DMS114 treated with DMSO at 0.1 percent for 48 hours (cell line): ENCODE measurements around the gene FKBP2.
A peak's percentile ranks its signal among the peaks of the same experiment; 100 is the strongest.

Experiments used
- DNase-seq: peaks from one replicate; lab custom pipeline; 2025; ENCODE audit not compliant: unreplicated experiment; lab: John Stamatoyannopoulos, UW

The FKBP2 gene

DNA sequence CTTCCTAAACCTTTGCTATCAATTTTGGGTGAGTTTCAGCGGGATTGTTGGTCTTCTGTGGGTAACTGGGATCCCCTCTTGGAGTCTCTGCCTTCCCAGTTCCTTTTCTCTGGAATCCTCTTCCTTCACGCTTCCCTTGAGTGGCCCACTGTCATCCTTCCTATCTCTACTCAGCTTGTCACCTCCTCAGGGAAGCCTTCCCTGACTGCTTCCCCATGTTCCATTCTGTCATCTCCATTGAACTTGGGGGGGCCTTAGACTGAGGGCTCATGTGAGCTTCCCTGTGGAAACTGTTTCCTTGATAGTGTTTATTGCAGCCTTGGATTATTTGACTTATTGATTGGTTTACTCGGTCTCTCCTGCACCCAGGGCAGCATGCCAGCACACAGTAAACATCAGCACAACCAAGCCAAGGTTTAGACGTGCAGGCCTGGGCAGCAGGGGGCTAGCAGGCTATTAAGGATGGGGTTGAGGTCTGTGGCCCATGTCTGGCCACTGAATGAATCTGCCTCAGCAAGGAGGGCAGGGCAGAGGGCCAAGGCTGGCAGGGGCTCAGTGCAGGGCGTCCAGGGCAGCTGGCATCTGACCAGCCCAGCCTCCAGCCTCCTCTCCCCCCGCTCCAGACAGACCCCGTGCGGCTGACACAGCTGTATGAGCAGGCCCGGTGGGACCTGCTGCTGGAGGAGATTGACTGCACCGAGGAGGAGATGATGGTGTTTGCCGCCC is 22.1 kb upstream of the FKBP2 start:
- no peak for DNase-seq

DNA sequence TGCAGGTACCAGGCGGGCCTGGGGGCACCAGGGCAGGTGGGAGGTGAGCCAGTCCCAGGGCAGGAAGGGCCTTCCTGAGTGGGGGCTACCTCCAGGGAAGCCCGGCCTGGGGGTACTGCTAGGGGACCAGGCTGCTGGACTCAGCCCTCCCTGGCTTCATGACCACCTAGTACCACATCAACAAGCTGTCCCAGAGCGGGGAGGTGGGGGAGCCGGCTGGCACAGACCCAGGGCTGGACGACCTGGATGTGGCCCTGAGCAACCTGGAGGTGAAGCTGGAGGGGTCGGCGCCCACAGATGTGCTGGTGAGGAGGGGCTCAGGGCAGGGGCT is 21.6 kb upstream of the FKBP2 start:
- DNase-seq: no peak

DNA sequence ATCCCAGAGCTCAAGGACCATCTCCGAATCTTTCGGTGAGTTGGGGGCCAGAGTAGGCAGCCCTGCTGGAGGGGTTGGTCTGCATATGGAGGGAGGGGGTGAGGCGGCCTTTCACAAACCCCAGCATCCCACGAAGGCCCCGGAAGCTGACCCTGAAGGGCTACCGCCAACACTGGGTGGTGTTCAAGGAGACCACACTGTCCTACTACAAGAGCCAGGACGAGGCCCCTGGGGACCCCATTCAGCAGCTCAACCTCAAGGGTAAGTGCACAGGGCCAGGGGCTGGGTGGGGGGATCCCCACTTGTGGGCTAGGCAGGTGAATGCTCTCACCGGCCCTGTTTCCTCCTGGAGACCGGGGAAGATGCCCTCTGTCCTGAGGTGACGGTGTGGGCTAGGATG is 21.1 kb upstream of the FKBP2 start:
- no peak for DNase-seq

DNA sequence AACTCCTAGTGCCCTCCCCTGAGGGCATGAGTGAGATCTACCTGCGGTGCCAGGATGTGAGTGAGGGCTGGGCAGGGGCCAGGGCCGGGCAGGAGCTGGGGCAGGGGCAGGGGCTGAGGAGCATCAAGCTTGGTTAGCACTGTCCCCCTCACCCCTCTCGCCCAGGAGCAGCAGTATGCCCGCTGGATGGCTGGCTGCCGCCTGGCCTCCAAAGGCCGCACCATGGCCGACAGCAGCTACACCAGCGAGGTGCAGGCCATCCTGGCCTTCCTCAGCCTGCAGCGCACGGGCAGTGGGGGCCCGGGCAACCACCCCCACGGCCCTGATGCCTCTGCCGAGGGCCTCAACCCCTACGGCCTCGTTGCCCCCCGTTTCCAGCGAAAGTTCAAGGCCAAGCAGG is 20.6 kb upstream of the FKBP2 start:
- no peak for DNase-seq

DNA sequence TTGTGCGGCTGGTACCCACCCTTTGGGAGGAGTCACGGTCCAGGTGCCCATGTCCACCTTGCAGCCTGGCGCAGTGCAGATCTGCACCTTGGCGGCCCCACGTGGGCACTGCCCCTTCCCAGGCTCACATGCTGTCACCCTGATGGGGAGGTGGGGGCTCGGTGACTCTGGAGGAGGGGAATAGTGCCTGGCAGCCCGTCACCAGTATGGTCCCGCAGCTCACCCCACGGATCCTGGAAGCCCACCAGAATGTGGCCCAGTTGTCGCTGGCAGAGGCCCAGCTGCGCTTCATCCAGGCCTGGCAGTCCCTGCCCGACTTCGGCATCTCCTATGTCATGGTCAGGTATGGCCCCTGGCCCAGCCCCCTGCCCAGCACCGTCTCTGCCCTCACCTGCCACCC is 20.1 kb upstream of the FKBP2 start:
- DNase-seq: no peak

DNA sequence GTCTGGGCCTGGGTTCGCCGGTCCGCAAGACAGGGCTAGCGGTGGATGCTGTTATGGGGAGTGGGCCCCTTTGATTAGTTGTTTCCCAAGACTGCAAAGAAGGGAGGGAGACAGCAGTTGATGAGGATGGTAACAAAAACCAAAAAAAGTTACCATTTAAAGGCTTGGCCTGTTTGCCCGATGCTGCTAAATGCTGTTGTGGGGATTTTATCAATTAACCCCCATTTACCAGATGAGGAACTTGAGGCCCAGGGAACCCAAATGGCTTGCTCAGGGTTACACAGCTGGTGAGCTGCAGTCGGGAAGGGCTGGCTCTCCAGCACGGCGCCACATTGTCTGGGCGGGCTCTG is 18.3 kb upstream of the FKBP2 start:
- no peak for DNase-seq

DNA sequence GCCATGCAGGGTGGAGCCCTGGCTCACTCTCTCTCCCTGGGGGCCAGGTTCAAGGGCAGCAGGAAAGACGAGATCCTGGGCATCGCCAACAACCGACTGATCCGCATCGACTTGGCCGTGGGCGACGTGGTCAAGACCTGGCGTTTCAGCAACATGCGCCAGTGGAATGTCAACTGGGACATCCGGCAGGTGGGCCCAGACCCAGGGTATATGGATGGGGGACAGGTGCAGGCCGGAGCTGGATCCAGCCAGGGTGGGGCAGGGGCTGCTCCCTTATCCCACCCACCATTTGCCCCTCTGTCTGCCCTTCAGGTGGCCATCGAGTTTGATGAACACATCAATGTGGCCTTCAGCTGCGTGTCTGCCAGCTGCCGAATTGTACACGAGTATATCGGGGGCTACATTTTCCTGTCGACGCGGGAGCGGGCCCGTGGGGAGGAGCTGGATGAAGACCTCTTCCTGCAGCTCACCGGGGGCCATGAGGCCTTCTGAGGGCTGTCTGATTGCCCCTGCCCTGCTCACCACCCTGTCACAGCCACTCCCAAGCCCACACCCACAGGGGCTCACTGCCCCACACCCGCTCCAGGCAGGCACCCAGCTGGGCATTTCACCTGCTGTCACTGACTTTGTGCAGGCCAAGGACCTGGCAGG is 17.8 kb upstream of the FKBP2 start:
- no peak for DNase-seq

DNA sequence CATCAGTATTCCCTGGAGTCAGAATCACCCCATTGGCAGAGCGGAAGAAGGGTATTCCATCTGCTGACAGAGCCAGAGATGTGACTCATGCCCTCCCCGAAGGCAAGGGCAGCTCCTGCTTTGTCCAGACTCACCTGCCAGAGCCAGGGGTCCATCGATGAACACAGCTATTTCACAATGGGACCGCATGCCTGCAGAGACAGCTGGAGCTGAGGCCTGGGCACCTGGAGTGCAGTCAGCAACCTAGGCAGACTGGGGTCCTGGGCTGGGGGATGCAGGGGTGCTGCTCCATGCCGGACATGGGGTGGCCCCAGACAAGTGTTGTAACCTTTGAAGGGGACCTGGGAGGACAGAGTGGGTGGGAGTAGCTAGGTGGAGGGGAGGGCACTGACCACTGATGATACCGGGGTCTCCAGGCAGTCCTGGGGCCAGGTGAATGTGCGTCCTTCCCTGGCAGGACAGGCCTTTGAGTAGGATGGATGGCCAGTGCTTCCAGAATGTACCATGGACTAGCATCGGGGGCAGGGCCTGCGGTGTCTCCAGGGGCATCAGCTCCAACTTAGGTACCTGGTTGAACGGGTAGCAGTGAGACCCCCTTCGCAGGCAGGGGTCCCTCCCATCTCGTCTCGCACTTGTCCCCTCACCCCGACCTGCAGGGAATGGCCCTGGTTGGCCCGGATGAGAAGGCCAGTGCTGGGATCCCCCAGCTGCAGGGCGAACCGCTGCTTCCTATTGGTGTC is 16.6 kb upstream of the FKBP2 start:
- no peak for DNase-seq

DNA sequence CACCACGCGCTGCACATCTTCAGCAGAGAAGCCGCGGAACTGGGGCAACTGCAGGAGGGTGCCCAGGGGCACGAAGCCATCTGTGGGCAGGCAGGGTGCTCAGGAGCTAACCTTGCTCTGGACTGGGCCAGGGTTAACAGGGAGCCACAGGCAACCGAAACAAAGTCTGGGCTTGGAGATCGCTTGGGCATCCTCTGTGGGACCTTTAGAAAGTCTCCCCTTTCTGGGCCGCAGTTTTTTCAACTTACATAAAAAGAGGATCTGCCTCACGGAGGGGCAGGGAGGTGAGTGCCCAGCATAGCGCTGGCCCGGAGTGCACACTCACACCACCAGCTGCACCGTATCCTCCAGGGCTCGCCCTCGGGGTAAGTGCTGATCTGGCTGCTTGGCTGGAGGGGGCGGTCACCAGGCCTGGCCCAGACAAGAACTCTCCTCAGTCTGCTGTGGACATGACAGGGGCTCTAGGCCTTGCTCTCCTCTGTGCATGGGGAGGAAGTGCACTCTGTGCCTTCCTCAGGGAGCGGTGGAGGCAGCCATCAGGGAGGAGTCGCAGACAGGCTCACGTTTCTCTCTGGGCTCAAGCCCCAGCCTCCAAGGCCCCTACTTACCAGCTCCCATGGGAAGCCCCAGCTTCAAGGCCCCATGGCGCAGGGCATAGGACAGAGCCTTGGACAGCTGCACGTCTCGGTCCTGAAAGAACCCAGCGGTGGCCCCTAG is 15.8 kb upstream of the FKBP2 start:
- no peak for DNase-seq

DNA sequence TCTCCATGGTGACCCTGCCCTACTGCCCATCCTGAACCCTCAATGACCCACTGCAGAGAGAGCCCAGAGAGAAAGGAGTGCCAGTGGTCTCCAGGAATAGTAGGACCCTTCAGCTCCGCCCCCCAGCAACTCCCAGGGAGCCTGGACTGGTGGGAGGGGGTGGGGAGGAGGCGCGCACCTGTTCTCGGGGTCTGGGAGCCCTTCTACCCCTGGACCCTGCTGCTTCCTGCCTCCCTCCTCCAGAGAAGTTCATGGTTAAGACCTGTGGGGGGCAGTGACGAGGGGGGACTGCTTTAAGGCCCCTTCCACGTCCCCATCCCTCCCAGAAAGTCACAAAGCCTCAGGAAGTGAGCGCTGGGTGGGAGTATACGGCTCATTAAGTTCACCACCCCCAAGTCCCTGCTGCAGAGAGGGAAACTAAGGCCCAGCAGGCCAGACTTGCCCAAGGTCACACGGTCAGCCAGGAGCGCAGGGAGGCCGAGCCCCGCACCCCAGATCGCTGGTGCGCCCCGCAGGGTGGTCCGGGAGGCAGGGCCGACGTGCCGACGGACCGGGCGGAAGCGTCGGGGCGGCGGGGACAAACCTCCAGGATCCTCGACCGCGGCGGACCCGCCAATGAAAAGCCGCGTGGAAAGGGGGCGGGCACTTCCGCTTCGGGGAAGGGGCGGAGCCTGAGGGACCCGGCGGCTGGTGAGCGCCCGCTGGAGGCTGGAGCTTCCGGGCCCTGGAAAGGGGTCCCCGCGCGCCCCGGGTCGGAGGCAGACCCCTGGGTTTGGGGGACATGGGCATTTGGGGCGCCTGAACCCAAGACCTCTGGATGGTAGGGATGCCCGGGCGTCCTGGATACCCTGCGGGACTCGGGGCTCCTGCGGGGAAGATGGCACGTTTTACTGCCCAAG is 15.0 kb upstream of the FKBP2 start, which contains the start of the genes NUDT22 and TRPT1:
TSS of gene NUDT22 (plus strand) at position 667 of the 899 bp plus-strand sequence. CDS start 379 bp downstream, outside the sequence.
TSS of gene TRPT1 (minus strand) at position 579 of the 899 bp plus-strand sequence. CDS start at position 253, 326 bp downstream.
- DNase-seq: peak; percentile 63

DNA sequence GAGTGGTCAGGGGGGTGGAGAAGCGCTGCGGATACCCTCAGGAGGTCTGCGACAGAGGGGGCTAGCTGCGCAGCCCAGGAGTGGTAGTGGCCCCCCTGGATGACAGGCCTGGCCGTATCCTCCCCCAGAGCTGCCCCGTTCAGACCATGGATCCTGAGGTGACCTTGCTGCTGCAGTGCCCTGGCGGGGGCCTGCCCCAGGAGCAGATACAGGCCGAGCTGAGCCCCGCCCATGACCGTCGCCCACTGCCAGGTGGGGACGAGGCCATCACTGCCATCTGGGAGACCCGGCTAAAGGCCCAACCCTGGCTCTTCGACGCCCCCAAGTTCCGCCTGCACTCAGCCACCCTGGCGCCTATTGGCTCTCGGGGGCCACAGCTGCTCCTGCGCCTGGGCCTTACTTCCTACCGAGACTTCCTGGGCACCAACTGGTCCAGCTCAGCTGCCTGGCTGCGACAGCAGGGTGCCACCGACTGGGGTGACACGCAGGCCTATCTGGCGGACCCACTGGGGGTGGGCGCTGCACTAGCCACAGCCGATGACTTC is 14.3 kb upstream of the FKBP2 start:
- DNase-seq: no peak

DNA sequence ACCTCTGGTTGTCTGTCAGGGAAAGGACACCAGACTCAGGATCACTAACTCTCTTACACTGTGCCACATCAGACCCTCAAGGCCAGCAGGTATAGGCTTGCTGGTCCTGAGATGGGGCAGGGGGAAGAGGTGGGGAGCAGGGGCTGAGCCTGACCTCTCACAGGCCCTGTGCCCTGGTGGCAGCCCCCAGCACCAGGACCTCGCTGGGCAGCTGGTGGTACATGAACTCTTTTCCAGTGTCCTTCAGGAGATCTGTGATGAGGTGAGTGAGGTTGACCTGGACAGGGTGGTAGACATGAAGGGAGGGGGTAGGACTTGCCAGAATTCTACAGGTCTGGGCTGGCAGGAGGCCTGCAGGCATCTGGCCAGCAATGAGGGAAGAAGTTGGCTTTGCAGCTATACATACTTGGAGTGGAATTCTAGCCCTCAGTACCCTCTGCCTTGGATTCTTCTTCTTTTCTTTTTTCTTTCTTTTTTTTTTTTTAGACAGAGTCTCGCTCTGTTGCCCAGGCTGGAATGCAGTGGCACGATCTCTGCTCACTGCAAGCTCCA is 13.4 kb upstream of the FKBP2 start:
- DNase-seq: no peak

DNA sequence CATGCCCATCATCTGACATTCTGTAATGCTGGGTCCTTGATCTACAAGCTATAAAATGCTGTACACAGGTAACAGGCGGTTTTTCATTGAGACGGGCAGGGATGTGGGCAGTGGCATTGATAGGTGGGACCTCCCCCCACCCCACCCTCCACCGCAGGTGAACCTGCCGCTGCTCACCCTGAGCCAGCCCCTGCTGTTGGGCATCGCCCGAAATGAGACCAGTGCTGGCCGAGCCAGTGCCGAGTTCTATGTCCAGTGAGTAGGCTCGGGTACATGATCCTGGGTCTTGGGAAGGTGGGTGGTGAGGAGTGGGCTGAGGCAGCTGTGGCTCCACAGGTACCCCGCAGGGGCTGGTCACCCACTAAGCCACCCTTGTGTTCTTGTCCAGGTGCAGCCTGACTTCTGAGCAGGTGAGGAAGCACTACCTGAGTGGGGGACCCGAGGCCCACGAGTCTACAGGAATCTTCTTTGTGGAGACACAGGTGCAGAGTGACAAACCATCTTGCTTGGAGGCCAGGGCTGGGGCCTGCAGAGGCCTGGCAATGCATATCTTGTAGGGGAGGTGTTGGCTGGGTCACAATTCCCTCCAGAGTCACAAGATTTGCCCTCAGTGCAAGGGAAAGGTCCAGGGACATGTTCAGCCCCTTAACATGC is 11.7 kb upstream of the FKBP2 start:
- no peak for DNase-seq

DNA sequence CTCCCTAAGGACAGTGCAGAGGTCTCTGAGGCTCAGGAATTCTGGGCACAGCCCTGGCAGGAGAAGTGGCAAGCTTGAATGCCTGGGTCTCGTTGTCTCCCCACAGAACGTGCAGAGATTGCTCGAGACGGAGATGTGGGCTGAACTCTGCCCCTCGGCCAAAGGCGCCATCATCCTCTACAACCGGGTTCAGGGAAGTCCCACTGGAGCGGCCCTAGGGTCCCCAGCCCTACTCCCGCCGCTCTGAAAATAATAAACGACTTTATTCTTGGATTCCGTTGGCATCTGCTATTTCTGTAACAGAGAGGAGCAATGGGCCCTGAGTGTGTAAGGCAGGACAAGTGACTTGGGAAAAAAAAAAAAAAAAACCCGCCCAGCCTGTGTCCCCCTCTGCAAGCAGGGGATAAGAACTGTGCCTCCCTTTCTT is 11.1 kb upstream of the FKBP2 start:
- DNase-seq: no peak

DNA sequence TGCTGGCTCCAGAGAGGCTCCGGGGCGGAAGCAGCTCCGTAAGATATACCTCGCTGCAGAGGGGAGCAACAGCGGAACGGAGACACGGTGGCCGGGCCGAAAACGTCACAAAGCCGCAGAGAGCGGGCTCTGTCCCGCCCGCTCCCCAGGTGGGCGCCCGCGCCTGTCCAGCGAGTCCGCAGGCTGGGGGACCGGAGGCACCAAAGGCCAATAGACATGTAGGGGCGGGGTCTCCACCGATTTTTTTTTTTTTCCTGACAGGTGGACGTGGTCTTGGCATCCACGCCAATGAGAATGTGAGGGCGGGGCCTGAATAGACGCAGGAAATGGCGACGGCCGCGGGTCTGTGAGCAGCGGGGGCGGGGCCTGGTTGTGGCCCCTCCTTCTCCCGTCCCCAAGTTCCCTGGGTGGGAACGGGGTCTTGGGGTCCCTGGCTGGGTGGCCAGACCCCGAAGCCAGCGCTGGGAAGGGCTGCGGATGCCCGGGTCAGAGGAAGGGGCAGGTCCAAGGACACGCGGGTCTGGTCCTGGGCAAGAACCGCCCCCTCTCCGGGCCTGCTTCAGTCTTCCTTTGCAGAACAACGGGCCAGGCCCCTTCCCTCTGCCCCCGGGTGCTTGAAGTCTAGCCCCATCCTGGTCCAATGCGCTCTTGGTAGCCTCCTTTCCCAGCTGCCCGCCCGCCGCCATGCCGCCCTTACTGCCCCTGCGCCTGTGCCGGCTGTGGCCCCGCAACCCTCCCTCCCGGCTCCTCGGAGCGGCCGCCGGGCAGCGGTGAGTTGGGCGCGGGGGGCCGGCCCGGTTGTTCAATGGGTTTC is 10.5 kb upstream of the FKBP2 start, which contains the start of gene DNAJC4:
TSS of gene DNAJC4 (plus strand) at position 378 of the 814 bp plus-strand sequence. CDS start at position 685, 307 bp downstream.
- peak; percentile 87 for DNase-seq

DNA sequence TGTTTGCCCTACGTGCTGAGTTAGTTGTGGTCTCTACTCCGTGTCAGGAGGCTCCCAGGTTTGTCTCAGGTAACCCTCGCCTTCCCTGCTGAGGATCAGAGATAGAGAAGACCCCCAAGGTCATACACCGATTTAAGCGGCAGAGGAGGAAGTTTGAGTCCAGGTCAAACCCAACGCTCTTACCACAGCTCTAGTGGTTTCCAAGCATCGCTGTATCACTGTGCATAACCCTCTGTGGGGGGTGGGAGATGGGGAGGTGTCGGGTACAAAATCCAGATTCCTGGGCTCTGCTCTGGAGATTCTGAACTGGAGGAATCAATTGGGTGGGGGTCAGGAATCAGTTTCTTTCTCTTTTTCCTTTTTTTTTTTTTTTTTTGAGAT is 9.9 kb upstream of the FKBP2 start:
- no peak for DNase-seq

DNA sequence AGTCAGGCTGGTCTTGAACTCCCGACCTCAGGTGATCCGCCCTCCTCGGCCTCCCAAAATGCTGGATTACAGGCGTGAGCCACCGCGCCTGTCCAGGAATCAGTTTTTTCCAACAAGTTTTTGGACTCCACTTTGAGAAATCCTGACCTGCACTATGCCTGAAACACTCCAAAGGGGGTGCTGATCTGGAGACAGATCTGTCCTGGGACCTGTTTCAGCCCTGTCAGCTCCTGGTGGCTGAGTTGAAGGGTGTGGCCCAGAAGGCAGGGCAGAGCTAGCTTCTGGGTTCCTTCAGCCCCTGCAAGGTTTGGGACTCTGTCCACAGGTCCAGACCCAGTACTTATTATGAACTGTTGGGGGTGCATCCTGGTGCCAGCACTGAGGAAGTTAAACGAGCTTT is 9.3 kb upstream of the FKBP2 start:
- no peak for DNase-seq

DNA sequence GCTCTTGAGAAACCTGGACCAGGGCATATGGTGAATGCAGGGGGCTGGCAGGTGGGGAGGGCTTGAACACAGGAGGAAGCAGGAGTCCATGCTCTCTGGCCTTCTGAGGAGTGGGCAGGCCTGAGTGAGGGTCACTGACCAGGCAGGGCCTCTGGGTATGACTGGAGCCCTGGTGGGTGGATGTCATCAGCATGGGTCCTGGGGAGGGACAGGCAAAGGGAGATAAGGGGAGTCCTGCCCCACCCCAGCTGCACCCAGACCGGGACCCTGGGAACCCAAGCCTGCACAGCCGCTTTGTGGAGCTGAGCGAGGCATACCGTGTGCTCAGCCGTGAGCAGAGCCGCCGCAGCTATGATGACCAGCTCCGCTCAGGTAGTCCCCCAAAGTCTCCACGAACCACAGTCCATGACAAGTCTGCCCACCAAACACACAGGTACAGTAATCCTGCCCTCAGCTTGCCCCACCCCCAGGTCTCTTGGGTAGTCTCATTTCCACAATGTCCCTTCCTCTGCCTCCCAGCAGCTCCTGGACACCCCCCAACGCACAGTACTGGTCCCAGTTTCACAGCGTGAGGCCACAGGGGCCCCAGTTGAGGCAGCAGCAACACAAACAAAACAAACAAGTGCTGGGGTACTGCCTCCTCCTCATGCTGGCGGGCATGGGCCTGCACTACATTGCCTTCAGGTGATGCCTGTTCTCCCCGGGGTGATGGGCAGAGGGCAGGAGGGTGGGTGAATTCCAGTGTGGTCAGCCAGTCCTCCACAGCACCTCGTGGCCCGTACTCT is 8.5 kb upstream of the FKBP2 start:
- no peak for DNase-seq
